Measurements from ENCODE around the gene MPZL1. TPM values are rescaled to one million over a fixed set of nuclear protein-coding genes. Genes with fewer than 3 reads are reported as not detected.

The MPZL1 gene
- total RNA-seq, 1 experiment from 2014 or later: 52.9 TPM

DNA sequence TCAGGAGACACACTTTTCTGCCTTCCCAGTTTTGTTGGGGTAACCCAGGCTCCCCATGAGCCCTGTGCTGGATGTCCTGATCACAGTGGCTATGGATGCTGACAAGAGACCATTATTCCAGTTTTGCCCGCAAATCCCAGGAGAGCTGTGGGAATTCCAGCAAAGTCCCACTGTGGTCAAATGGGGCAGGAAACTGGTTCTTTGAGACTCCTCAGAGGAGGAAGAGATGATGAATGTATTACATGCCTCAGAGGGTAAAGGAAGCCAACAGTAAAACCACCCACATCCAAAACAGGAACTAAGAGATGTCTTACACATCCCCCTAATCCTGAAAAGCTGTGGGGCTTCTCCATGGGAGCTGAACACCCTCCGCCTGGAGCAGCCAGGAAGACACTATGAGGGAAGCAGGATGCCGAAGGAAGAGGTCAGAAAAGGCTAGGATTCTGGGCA, 12.8 kb upstream of the MPZL1 start:
- Histone ChIP-seq H3K4me2 (ENCODE audit: low read length) (no peak overlapping the region), H3K36me3 (ENCODE audit: control insufficient read depth in 1 of 2, insufficient read depth in 2 of 2, low read length in 2 of 2) (no peaks in the 10 kb centered on the region), H3K4me1 (ENCODE audit: control insufficient read depth in 1 of 2, insufficient read depth in 2 of 2, low read length in 2 of 2) (peaks cover 0 to 4% of the 10 kb centered on the region in 2 experiments; a peak in 2 of 4 replicates), H3K27ac (ENCODE audit: low read depth, low read length) (no peak overlapping the region), H3K9me2 (ENCODE audit: insufficient read depth) (no peaks in the 10 kb centered on the region), H4K20me1 (ENCODE audit: insufficient read depth) (no peaks in the 10 kb centered on the region), H3K9me3 (ENCODE audit: control insufficient read depth in 1 of 2, insufficient read depth in 1 of 2, low read depth in 1 of 2, low read length in 2 of 2) (no peaks in the 10 kb centered on the region), H3K4me3 (replicated peaks in 1 of 2; ENCODE audit: low read depth in 1 of 2, low read length in 2 of 2) (no peak overlapping the region), H3K9ac (ENCODE audit: low read length) (no peak overlapping the region), H2AFZ (ENCODE audit: low read depth, low read length, poor library complexity, severe bottlenecking) (no peak overlapping the region), H3K27me3 (ENCODE audit: insufficient read depth, low read length) (peaks cover 8% of the 10 kb centered on the region; the same call in 1 of the 2 replicates), H3K79me2 (ENCODE audit: insufficient read depth, low read length) (no peaks in the 10 kb centered on the region)
- no TSS peak for BruUV-seq (replicated peaks)
- no peak for ATAC-seq
- ChIA-PET POLR2A (interaction anchor here (1.0 kb wide), 1 partner anchor 155 kb away, joined by 3 read pairs; the partner anchor contains the start of gene CREG1), RAD21 (ENCODE audit: low non-redundant PET in 1 of 2, low total read pairs in 2 of 2, uncharacterized antibody in 2 of 2, unreplicated experiment in 2 of 2) (no interaction called here), CTCF (no interaction called here)
- no peak for DNase-seq (ENCODE audit: low read depth, low spot score)
- TF ChIP-seq SRF (IDR thresholded peaks at IDR 0.05; ENCODE audit: low read depth): no peak
- TF ChIP-seq ZNF274 (IDR thresholded peaks at IDR 0.05; ENCODE audit: low read depth, low read length): no peak
- TF ChIP-seq, protein P1, sequence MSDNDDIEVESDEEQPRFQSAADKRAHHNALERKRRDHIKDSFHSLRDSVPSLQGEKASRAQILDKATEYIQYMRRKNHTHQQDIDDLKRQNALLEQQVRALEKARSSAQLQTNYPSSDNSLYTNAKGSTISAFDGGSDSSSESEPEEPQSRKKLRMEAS (IDR thresholded peaks at IDR 0.05): no peak
- TF ChIP-seq YY1 (IDR thresholded peaks at IDR 0.05; ENCODE audit: extremely low read depth, insufficient replicate concordance, low read depth, low read length): no peak
- TF ChIP-seq POLR2A (IDR thresholded peaks at IDR 0.05; ENCODE audit: borderline replicate concordance, extremely low read depth, insufficient read depth, insufficient read length): no peak
- TF ChIP-seq FOSL1 (IDR thresholded peaks at IDR 0.05; ENCODE audit: low read depth): no peak
- no peak for TF ChIP-seq JUND (IDR thresholded peaks at IDR 0.05)
- TF ChIP-seq ZFX (IDR thresholded peaks at IDR 0.05): no peak
- no peak for TF ChIP-seq EZH2phosphoT487 (IDR thresholded peaks at IDR 0.05; ENCODE audit: borderline replicate concordance)
- TF ChIP-seq CBX3 (IDR thresholded peaks at IDR 0.05; ENCODE audit: low read depth): no peak
- TF ChIP-seq, protein P2, sequence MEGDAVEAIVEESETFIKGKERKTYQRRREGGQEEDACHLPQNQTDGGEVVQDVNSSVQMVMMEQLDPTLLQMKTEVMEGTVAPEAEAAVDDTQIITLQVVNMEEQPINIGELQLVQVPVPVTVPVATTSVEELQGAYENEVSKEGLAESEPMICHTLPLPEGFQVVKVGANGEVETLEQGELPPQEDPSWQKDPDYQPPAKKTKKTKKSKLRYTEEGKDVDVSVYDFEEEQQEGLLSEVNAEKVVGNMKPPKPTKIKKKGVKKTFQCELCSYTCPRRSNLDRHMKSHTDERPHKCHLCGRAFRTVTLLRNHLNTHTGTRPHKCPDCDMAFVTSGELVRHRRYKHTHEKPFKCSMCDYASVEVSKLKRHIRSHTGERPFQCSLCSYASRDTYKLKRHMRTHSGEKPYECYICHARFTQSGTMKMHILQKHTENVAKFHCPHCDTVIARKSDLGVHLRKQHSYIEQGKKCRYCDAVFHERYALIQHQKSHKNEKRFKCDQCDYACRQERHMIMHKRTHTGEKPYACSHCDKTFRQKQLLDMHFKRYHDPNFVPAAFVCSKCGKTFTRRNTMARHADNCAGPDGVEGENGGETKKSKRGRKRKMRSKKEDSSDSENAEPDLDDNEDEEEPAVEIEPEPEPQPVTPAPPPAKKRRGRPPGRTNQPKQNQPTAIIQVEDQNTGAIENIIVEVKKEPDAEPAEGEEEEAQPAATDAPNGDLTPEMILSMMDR (IDR thresholded peaks at IDR 0.05 in 2 of 3, conservative IDR thresholded peaks at IDR 0.05 in 1 of 3; ENCODE audit: borderline replicate concordance in 1 of 3, insufficient read depth in 1 of 3, low read depth in 2 of 3, low read length in 2 of 3): no peak
- TF ChIP-seq, protein P3, sequence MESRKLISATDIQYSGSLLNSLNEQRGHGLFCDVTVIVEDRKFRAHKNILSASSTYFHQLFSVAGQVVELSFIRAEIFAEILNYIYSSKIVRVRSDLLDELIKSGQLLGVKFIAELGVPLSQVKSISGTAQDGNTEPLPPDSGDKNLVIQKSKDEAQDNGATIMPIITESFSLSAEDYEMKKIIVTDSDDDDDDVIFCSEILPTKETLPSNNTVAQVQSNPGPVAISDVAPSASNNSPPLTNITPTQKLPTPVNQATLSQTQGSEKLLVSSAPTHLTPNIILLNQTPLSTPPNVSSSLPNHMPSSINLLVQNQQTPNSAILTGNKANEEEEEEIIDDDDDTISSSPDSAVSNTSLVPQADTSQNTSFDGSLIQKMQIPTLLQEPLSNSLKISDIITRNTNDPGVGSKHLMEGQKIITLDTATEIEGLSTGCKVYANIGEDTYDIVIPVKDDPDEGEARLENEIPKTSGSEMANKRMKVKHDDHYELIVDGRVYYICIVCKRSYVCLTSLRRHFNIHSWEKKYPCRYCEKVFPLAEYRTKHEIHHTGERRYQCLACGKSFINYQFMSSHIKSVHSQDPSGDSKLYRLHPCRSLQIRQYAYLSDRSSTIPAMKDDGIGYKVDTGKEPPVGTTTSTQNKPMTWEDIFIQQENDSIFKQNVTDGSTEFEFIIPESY (IDR thresholded peaks at IDR 0.05; ENCODE audit: extremely low read depth, insufficient replicate concordance, low read length): no peak
- no peak for TF ChIP-seq RAD21 (IDR thresholded peaks at IDR 0.05; ENCODE audit: low read depth)
- TF ChIP-seq, protein P4, sequence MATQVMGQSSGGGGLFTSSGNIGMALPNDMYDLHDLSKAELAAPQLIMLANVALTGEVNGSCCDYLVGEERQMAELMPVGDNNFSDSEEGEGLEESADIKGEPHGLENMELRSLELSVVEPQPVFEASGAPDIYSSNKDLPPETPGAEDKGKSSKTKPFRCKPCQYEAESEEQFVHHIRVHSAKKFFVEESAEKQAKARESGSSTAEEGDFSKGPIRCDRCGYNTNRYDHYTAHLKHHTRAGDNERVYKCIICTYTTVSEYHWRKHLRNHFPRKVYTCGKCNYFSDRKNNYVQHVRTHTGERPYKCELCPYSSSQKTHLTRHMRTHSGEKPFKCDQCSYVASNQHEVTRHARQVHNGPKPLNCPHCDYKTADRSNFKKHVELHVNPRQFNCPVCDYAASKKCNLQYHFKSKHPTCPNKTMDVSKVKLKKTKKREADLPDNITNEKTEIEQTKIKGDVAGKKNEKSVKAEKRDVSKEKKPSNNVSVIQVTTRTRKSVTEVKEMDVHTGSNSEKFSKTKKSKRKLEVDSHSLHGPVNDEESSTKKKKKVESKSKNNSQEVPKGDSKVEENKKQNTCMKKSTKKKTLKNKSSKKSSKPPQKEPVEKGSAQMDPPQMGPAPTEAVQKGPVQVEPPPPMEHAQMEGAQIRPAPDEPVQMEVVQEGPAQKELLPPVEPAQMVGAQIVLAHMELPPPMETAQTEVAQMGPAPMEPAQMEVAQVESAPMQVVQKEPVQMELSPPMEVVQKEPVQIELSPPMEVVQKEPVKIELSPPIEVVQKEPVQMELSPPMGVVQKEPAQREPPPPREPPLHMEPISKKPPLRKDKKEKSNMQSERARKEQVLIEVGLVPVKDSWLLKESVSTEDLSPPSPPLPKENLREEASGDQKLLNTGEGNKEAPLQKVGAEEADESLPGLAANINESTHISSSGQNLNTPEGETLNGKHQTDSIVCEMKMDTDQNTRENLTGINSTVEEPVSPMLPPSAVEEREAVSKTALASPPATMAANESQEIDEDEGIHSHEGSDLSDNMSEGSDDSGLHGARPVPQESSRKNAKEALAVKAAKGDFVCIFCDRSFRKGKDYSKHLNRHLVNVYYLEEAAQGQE (IDR thresholded peaks at IDR 0.05; ENCODE audit: low read depth): no peak
- TF ChIP-seq CEBPB (IDR thresholded peaks at IDR 0.05; ENCODE audit: low read depth): no peak
- no peak for TF ChIP-seq SIN3A (IDR thresholded peaks at IDR 0.05; ENCODE audit: low read depth)
- intact Hi-C loops (cut with micrococcal nuclease): no loop called here
